Duodenal mucosa (tissue), 2 donors: ENCODE results near the gene RBMS2.

Experiments used
- H3K27ac ChIP-seq: one replicate; pipeline ENCODE4 v1.7.0; 2013; ENCODE audit warnings: low read depth, low read length
- H3K27me3 ChIP-seq, 2 donors: one replicate each; pipeline ENCODE4 v1.7.0; 2013; ENCODE audit warnings: low read length in 2 of 2, control low read depth in 1 of 2; ENCODE audit not compliant: insufficient read depth in 2 of 2, control insufficient read depth in 1 of 2
- H3K36me3 ChIP-seq, 2 donors: one replicate each; pipeline ENCODE4 v1.7.0; 2013; ENCODE audit warnings: low read length in 2 of 2, control low read depth in 1 of 2; ENCODE audit not compliant: insufficient read depth in 2 of 2, control insufficient read depth in 1 of 2
- H3K4me1 ChIP-seq, 2 donors: one replicate each; pipeline ENCODE4 v1.7.0; 2013; ENCODE audit warnings: low read length in 2 of 2, control low read depth in 1 of 2; ENCODE audit not compliant: insufficient read depth in 2 of 2, control insufficient read depth in 1 of 2
- H3K4me3 ChIP-seq, 2 donors: one replicate each; pipeline ENCODE4 v1.7.0; 2013; ENCODE audit warnings: low read length in 2 of 2, low read depth in 1 of 2
- H3K9ac ChIP-seq, 2 donors: one replicate each; pipeline ENCODE4 v1.7.0; 2013; ENCODE audit warnings: low read length in 2 of 2, low read depth in 1 of 2
- H3K9me3 ChIP-seq, 2 donors: one replicate each; pipeline ENCODE4 v1.7.0; 2013; ENCODE audit warnings: low read length in 2 of 2, control low read depth in 1 of 2; ENCODE audit not compliant: control insufficient read depth in 1 of 2

RBMS2 gene

GRCh38 chr12:56626701-56627100 lies 105.1 kb downstream of the RBMS2 start:
- no peak overlapping the region for H3K4me3 ChIP-seq
- no peak overlapping the region for H3K9ac ChIP-seq
- peaks cover 4 to 11% of the 10 kb centered on the region in 2 donors for H3K36me3 ChIP-seq
- H3K27ac ChIP-seq = no peak overlapping the region
- H3K27me3 ChIP-seq = no peaks in the 10 kb centered on the region
- H3K4me1 ChIP-seq = peaks cover 18 to 22% of the 10 kb centered on the region in 2 donors
- H3K9me3 ChIP-seq = no peaks in the 10 kb centered on the region

GRCh38 chr12:56628671-56629458 lies 107.2 kb downstream of the RBMS2 start:
- H3K36me3 ChIP-seq = peaks cover 4 to 11% of the 10 kb centered on the region in 2 donors
- peak overlapping the region; percentile 82 for H3K27ac ChIP-seq
- peak overlapping the region; percentile 78 to 87 for H3K4me3 ChIP-seq
- H3K9ac ChIP-seq = peak overlapping the region; percentile 66 to 97
- no peaks in the 10 kb centered on the region for H3K9me3 ChIP-seq
- peaks cover 36 to 43% of the 10 kb centered on the region in 2 donors for H3K4me1 ChIP-seq
- H3K27me3 ChIP-seq = no peaks in the 10 kb centered on the region

- Histone ChIP-seq H3K9ac (peak overlapping the region; percentile 66 to 97), H3K27me3 (no peaks in the 10 kb centered on the region), H3K4me1 (peaks cover 36 to 51% of the 10 kb centered on the region in 2 donors), H3K27ac (peak overlapping the region; percentile 82), H3K9me3 (no peaks in the 10 kb centered on the region), H3K36me3 (peaks cover 0 to 7% of the 10 kb centered on the region in 2 donors), H3K4me3 (peak overlapping the region; percentile 78 to 87)
These were observed 108.0 kb downstream of the RBMS2 start for GRCh38 chr12:56629459-56630179.

GRCh38 chr12:56630180-56630632 lies 108.6 kb downstream of the RBMS2 start, which contains the start of gene BAZ2A:
BAZ2A (minus strand) TSS chr12:56630326; CDS start chr12:56617530, 12,796 bp downstream.
- Histone ChIP-seq H3K36me3 (peaks cover 0 to 7% of the 10 kb centered on the region in 2 donors), H3K4me3 (peak within 1 kb of the TSS; percentile 78 to 87), H3K27me3 (no peaks in the 10 kb centered on the region), H3K9ac (peak within 1 kb of the TSS; percentile 66 to 97), H3K9me3 (no peaks in the 10 kb centered on the region), H3K4me1 (peaks cover 36 to 52% of the 10 kb centered on the region in 2 donors), H3K27ac (peak within 1 kb of the TSS; percentile 82)

- no peaks in the 10 kb centered on the region for H3K9me3 ChIP-seq
- H3K36me3 ChIP-seq = peaks cover 0 to 3% of the 10 kb centered on the region in 2 donors
- peak overlapping the region; percentile 33 for H3K27ac ChIP-seq
- peaks cover 39 to 57% of the 10 kb centered on the region in 2 donors for H3K4me1 ChIP-seq
- H3K4me3 ChIP-seq = peak overlapping the region; percentile 50 to 67
- H3K9ac ChIP-seq = peak overlapping the region; percentile 58 to 100
- H3K27me3 ChIP-seq = no peaks in the 10 kb centered on the region
These were observed 110.4 kb downstream of the RBMS2 start for GRCh38 chr12:56631790-56632700.

- peaks cover 4 to 6% of the 10 kb centered on the region in 2 donors for H3K36me3 ChIP-seq
- H3K9me3 ChIP-seq = no peaks in the 10 kb centered on the region
- H3K4me1 ChIP-seq = peaks cover 47 to 57% of the 10 kb centered on the region in 2 donors
- peak overlapping the region; percentile 58 to 100 for H3K9ac ChIP-seq
- no peaks in the 10 kb centered on the region for H3K27me3 ChIP-seq
- peak overlapping the region; percentile 33 for H3K27ac ChIP-seq
- peak overlapping the region; percentile 50 to 81 for H3K4me3 ChIP-seq
These were observed 111.3 kb downstream of the RBMS2 start for GRCh38 chr12:56632701-56633467.

GRCh38 chr12:56633468-56634241 lies 112.0 kb downstream of the RBMS2 start:
- peak overlapping the region; percentile 94 to 100 for H3K9ac ChIP-seq
- peak overlapping the region; percentile 81 to 88 for H3K4me3 ChIP-seq
- H3K27me3 ChIP-seq = no peaks in the 10 kb centered on the region
- H3K9me3 ChIP-seq = no peaks in the 10 kb centered on the region
- H3K36me3 ChIP-seq = peaks cover 11 to 13% of the 10 kb centered on the region in 2 donors
- peak overlapping the region; percentile 98 for H3K27ac ChIP-seq
- H3K4me1 ChIP-seq = peaks cover 42 to 50% of the 10 kb centered on the region in 2 donors

- Histone ChIP-seq H3K9ac (peak overlapping the region; percentile 94 to 100), H3K4me3 (peak overlapping the region; percentile 81 to 88), H3K4me1 (peaks cover 41 to 50% of the 10 kb centered on the region in 2 donors), H3K9me3 (no peaks in the 10 kb centered on the region), H3K27me3 (no peaks in the 10 kb centered on the region), H3K27ac (peak overlapping the region; percentile 98), H3K36me3 (peaks cover 18% of the 10 kb centered on the region in 2 donors)
These were observed 112.7 kb downstream of the RBMS2 start for GRCh38 chr12:56634242-56634836.
